HG03045 (cell line): Measurements from ENCODE around the gene NLRP14.

Source experiments
- ATAC-seq: cut with Tn5 transposase; IDR thresholded peaks from one replicate; pipeline ENCODE4 v1.9.1; 2021; ENCODE audit warnings: mild to moderate bottlenecking, moderate library complexity; ENCODE audit not compliant: unreplicated experiment

The NLRP14 gene

GRCh38 chr11:7020183-7020917 lies at the start of gene NLRP14, which contains the start of gene ZNF214:
TSS of gene NLRP14 (plus strand) at chr11:7020479. CDS start at chr11:7038587, 18,108 bp downstream.
TSS of gene ZNF214 (minus strand) at chr11:7020346. CDS start at chr11:7002835, 17,511 bp downstream.
- ATAC-seq = peak; percentile 80

GRCh38 chr11:6979365-6979764 lies 40.9 kb upstream of the NLRP14 start:
- ATAC-seq = no peak

GRCh38 chr11:6986487-6986886 lies 33.8 kb upstream of the NLRP14 start:
- no peak for ATAC-seq

- no peak for ATAC-seq
Observed at GRCh38 chr11:6988506-6988905, 31.8 kb upstream of the NLRP14 start.

GRCh38 chr11:6991227-6991626 lies 29.1 kb upstream of the NLRP14 start:
- no peak for ATAC-seq

- ATAC-seq = no peak
Observed at GRCh38 chr11:6992026-6992425, 28.3 kb upstream of the NLRP14 start.

GRCh38 chr11:6992457-6993417 lies 27.5 kb upstream of the NLRP14 start:
- no peak for ATAC-seq

- no peak for ATAC-seq
Observed at GRCh38 chr11:6995703-6996102, 24.6 kb upstream of the NLRP14 start.

- ATAC-seq = no peak
Observed at GRCh38 chr11:7004482-7004881, 15.8 kb upstream of the NLRP14 start.

GRCh38 chr11:7014118-7014517 lies 6.2 kb upstream of the NLRP14 start:
- no peak for ATAC-seq

GRCh38 chr11:7016011-7016410 lies 4.3 kb upstream of the NLRP14 start:
- no peak for ATAC-seq

- peak; percentile 42 for ATAC-seq
Observed at GRCh38 chr11:7019500-7020182, 638 bp upstream of the NLRP14 start.

- ATAC-seq = no peak
Observed at GRCh38 chr11:7021318-7021717, 1.0 kb downstream of the NLRP14 start.

- ATAC-seq = no peak
Observed at GRCh38 chr11:7028141-7028540, 7.9 kb downstream of the NLRP14 start.

GRCh38 chr11:7030836-7031235 lies 10.6 kb downstream of the NLRP14 start:
- no peak for ATAC-seq

GRCh38 chr11:7031471-7031871 lies 11.2 kb downstream of the NLRP14 start:
- no peak for ATAC-seq

GRCh38 chr11:7032692-7033091 lies 12.4 kb downstream of the NLRP14 start:
- ATAC-seq = no peak

- no peak for ATAC-seq
Observed at GRCh38 chr11:7034019-7034418, 13.7 kb downstream of the NLRP14 start.

- ATAC-seq = no peak
Observed at GRCh38 chr11:7046474-7047175, 26.3 kb downstream of the NLRP14 start.

GRCh38 chr11:7050191-7050590 lies 29.9 kb downstream of the NLRP14 start:
- ATAC-seq = peak; percentile 72
